Stimulated activated CD8-positive, alpha-beta memory T cell treated with anti-CD3 and anti-CD28 coated beads, Interleukin-7, amount 100 ng/mL, for 48 hours (primary cell): ENCODE results near the gene ESPL1.

Experiments used
- DNase-seq, 2 donors: peaks; one replicate each; pipeline ENCODE4 v3.0.0-alpha.2; 2020; ENCODE audit warnings: low read depth in 1 of 2; ENCODE audit errors: extremely low read depth in 1 of 2

ESPL1 gene

DNA sequence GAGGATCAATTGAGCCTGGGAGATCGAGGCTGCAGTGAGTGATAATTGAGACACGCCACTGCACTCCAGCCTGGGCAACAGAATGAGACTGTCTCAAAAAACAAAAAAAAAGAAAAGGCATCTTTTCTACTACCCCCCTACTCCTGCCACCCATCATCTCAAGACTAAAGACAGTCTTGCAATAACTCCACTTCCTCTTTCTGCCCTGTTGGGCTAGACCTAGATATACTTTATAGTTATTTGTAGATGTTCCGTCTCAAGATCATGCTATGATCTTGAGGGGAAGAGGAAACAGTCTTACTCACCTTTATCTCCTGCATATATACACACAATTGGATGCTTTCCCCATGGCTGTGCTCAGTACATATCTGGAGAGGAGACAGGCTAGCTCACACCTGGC, 12.1 kb upstream of the ESPL1 start:
- DNase-seq = no peak

GRCh38 chr12:53258541-53259539, 9.3 kb upstream of the ESPL1 start:
- no peak for DNase-seq

DNA sequence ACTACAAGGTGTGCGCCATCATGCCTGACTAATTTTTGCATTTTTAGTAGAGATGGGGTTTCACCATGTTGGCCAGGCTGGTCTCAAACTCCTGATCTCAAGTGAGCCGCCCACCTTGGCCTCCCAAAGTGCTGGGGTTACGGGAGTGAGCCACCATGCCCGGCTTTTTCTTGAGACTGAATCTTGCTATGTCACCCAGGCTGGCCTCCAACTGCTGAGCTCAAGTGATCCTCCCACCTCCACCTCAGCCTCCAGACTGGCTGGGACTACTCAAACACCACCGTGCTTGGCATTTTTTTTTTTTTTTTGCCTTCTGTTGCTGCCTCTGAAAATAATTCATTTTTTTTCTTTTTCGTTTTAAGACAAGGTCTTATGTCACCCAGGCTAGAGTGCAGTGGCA, 8.2 kb upstream of the ESPL1 start:
- DNase-seq = no peak

DNA sequence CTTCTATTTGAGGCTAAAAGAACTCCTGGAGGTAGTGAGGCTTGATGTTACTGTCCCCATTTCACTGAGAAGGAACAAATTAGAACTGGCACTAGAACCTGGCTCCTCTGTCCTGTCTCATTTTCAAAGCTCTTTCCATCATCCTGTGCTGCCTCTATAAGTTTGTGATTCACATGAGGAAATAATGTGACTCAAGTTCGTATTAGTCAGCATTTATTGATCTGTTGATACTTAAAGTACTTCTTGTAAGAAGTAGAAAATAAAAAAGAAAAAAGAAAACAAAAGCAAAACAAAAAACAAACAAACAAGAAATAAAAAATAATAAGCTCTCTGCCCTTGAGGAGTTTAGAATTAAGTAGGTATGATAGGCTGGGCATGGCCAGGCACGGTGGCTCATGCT, 2.3 kb upstream of the ESPL1 start:
- DNase-seq = no peak

DNA sequence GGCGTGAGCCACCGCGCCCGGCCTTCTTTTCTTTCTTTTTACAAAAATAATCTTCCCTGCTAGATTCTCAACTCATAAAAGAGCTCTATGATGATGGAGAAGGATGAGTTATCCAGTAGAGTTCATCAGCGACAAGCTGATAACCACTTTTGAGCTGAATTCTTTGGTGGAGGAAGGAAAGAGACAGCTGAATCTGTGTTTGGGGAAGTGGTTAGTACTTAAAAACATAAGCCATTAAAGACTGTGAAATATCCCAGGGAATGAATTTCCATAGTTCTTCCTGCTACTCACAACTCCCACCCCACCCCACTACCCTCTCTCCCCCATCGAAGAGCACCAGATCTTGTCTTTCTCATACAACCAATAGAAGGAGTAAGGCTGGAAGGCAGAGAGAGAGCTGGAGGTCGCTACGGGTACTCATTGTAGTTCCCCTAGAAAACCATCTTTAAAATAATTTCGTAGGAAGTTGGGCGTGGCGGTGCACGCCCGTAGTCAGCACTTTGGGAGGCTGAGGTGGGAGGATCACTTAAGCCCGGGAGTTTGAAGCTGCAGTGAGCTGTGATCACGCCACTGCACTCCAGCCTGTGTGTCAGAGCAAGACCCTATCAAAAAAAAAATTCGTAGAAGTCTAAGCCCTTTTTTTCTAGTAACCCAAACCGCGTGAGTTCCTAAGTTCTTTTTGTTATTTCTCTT, 647 bp upstream of the ESPL1 start:
- peak; percentile 25 to 34 for DNase-seq

- DNase-seq = no peak
These were observed 797 bp downstream of the ESPL1 start for GRCh38 chr12:53268630-53269562.

DNA sequence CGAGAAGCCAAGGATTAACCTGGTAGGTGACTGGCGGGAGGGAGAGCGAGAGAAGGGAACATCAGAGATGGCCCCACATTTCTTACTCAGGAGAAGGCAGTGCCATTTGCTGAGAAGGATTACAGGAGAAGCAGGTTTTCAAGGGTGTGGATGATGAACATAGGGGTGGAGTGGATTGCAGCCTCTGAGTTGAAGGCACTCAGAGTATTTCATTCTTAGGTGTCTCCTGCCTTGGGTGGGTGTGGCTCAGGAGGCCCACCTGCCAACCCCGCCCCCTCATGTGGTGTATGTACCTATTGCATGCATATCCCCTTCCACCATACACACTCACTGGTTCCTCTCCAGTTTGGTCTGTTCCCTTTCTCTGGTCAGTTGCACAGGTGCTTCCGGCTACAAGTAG, 6.3 kb downstream of the ESPL1 start:
- DNase-seq = no peak

- DNase-seq = no peak
These were observed 8.4 kb downstream of the ESPL1 start for GRCh38 chr12:53276511-53276910.

DNA sequence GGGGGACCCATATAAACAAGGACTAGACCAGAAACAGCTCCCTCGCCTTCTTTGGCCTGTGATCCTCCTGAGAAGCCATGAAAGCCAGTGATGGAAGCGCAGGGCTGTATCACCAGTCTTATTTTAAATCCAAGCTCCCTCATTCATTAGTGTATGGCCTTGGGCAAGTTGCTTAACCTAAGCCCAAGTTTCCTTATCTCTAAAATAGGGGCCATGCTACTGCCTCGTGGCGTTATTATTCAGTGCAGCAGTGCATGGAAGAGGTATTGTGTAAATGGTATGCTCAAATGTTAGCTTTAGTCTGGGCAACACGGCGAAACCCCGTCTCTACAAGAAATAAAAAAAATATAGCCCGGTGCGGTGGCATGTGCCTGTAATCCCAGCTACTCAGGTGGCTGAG, 9.9 kb downstream of the ESPL1 start:
- DNase-seq = no peak

DNA sequence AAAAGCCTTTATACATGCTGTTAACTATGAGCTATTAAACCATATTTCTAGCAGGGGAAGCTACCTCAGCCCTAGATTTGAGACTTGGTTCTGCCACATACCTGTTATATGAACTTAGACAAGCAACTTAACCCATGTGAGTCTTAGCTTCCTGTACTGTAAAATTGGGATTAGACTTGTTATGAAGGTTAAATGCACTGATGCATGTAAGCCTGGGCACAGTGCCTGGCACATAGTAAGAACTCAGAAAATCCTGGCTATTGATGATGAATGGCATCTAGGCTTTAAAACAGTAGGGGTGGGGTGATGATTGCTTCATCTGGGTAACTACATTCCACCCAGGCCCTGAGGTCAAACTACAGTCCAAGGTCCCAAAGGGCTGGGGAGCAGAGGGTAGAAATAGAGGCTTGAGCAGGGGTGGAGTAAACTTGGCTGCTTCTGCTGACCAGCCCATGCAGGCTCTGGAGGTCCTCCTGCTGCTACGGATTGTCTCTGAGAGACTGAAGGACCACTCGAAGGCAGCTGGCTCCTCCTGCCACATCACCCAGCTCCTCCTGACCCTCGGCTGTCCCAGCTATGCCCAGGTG, 11.3 kb downstream of the ESPL1 start:
- DNase-seq = no peak

DNA sequence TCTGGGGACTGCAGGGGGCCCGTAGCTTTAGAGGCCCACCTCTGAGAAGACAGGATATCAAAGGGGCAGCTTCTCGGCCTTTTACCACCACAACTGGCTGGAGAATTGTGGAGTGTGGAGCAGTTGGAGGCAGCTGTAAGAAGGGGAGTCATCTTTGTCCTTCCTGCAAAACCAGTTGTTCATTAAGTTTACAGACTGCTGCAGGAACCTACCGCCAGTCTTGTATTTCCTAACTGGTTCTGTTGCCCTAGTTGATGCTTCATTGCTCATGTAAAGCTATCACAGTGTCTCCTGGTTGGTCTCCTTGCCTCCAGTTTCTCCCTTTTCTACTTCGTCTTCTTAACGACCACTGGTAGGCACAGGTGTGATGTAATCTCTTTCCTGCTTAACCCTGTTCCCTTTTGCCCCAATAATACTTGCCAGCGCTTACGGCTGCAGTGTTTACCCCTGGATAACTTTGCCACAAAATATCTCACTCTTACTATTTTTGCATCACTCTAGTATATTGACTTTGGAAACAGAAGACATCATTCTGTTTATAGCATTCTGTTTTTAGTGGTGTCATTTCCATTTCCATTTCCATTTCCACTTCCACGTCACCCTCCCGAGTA, 11.9 kb downstream of the ESPL1 start:
- no peak for DNase-seq

DNA sequence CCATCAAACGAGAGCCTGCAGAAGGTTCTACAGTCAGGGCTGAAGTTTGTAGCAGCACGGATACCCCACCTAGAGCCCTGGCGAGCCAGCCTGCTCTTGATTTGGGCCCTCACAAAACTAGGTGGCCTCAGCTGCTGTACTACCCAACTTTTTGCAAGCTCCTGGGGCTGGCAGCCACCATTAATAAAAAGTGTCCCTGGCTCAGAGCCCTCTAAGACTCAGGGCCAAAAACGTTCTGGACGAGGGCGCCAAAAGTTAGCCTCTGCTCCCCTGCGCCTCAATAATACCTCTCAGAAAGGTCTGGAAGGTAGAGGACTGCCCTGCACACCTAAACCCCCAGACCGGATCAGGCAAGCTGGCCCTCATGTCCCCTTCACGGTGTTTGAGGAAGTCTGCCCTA, 18.3 kb downstream of the ESPL1 start:
- DNase-seq = no peak

DNA sequence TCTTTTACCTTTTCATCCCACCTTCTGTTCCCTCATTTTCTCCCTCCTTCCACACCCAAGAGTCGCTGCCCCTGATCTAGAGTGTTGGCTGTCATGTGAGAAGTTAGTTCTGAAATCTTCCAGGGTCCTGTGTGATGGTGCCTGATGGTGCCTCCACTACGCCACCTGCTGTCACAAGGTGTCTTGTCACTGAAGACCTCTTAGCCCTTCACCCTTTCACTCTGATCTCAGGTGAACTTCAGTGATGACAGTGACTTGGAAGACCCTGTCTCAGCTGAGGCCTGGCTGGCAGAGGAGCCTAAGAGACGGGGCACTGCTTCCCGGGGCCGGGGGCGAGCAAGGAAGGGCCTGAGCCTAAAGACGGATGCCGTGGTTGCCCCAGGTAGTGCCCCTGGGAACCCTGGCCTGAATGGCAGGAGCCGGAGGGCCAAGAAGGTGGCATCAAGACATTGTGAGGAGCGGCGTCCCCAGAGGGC, 19.7 kb downstream of the ESPL1 start:
- peak in 1 of 2 donors; percentile 34 for DNase-seq

GRCh38 chr12:53288322-53288721, 20.2 kb downstream of the ESPL1 start:
- no peak for DNase-seq

DNA sequence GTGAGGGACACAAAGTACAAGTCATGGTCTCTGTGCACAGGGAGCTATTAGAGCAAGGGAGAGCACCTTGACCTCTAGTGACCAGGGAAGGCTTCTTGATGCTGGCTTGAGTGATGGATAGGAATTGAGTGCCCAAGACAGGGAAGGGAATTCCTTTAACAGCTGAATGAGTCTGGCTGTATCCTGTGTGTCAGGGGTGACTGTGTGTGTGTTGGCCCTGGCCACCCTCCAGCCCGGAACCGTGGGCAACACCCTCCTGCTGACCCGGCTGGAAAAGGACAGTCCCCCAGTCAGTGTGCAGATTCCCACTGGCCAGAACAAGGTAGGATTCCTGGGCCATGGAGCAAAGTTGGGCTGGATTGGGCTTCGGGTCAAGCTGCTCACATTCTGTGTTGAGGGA, 21.8 kb downstream of the ESPL1 start:
- no peak for DNase-seq

DNA sequence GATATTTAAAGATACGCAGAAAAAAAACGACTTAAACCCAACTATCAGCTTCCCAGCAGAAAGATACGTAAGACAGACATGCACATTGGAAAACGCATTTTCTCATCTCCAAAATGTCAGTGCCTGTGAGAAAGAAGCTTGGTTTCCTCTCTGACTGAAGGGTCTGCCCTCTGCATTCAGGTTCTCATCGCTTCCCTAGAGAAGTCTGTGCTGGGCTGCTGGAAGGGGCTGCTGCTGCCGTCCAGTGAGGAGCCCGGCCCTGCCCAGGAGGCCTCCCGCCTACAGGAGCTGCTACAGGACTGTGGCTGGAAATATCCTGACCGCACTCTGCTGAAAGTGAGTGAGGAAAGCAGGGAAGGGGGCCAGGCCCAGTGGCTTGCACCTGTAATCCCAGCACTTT, 22.6 kb downstream of the ESPL1 start:
- no peak for DNase-seq

DNA sequence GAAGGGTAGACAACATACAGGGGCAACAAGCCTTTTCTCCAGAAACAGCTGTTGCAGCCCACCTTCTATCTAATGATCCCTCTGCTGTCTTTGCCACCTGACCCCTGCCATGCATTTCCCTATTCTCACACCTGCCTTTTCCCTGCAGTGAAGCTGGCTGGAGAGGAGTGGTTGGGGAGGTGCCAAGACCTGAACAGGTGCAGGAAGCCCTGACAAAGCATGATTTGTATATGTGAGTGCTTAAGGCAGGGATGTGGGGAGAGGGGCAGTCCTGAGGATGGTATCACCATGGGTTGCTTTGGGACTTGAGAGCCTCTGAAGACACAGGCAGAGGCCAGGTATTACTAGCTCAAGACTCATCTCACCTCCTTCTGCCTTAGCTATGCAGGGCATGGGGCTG, 24.3 kb downstream of the ESPL1 start:
- no peak for DNase-seq

DNA sequence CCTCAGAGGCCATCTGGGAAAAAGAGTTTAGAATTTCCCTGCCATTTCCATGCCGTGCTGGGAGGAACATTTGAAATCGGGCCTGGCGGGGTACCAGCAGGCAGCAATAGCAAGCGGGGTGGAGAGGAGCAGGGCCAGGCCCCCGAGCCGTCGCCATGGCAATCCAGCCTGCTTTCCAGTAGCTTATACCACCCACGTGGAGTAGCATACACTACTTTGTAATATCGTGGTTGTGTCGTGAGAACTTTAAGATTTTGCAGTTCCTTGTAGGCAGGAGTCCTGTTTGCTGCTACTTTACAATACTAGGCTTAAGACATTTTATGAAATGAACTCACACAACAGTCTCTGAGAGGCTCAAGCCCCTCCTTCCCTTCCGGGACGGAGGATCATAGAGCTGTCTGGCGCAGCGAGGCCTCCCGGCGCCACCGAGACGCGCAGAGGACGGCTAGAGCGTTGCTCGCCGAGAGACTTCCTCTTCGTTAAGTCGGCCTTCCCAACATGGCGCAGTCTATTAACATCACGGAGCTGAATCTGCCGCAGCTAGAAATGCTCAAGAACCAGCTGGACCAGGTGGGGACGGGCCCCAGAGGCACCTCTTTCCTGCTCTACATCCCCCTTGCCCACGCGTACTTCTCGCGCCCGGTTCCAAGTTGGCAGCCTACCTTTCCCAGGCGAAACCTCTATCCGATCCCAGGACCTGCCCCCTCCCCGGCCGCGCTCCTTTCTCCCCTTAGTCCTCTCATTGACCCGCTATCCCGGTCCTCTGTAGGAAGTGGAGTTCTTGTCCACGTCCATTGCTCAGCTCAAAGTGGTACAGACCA, 27.2 kb downstream of the ESPL1 start, which contains the start of gene PFDN5:
TSS of gene PFDN5 (plus strand) at position 473 of the 821 bp plus-strand sequence. CDS start at position 499, 26 bp downstream.
- peak; percentile 67 to 81 for DNase-seq

GRCh38 chr12:53295891-53296219, 27.8 kb downstream of the ESPL1 start:
- no peak for DNase-seq
